Fibroblast of skin of scalp (primary cell): ENCODE data around the gene CNTN1.

Experiments
- DNase-seq: peaks from one replicate; pipeline ENCODE4 v3.0.0-alpha.2; 2013

Gene CNTN1

DNA sequence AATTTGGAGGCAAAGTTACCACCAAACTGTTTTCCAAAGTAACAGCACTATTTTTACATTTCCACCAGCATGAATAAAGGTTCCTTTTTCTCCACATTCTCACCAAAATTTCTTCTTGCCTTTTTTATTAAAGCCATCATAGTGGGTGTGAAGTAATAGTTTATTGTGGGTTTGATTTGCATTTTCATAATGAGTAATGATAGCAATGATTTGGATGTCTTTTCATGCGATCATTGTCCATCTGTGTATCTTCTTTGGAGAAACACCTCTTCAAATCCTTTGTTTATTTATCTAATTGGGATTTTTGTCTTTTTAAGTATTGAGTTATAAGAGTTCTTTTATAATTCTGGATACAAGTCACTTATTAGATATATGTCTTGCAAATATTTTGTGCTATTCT lies 172.7 kb downstream of the CNTN1 start:
- DNase-seq: no peak

DNA sequence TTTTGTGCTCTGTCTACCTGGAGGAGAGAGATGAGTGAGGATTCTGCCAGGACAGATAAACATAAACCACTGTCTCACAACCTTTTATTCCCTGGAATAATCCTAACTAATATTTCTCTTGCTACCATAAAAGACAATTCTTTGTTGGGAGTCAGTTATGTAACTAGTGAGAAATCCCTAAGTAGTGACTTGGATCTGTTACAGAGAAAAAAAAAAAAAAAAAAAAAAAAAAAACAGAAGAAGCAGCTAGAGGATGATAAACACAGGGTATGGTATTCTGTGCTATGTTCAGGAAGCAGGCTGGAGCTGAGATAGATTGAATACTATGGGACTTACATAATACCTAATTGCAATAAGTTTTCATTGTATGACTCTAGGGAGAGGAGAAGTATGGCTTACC lies 178.7 kb downstream of the CNTN1 start:
- no peak for DNase-seq

DNA sequence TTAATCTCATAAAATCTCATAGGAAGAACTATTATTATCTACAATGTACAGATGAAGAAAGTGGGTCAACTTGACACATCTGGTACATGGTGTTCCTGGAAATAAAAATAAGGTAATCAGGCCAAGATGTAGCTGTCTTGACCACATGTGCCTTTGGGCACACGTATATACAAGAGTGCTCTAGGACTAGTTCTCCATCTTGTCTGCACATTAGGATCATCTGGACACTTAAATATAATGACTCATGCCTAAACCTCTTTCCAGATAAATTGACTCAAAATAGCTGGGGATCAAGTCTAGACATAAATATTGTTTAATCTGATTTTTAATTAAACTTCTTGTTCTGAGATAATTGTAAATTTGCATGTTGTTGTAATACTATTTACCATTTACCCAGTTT lies 182.6 kb downstream of the CNTN1 start:
- no peak for DNase-seq

DNA sequence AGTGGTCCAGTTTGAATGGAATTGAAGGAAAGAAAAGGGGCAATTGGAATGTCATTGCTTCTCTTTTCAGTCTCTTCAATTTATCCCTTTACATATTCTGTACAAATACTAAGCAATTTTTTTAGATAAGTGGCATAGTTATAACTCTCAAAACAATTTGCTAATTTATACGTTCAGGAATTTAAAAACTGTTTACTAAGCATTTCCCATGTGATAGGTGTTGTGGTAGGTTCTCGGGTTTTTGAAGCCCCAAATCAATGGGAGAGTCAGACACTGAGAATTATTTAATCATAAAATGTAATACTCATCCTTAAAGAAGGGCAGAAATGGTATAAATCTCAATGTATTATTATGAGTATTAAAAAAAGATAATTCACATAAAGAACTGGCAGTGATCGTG lies 197.1 kb downstream of the CNTN1 start:
- no peak for DNase-seq

DNA sequence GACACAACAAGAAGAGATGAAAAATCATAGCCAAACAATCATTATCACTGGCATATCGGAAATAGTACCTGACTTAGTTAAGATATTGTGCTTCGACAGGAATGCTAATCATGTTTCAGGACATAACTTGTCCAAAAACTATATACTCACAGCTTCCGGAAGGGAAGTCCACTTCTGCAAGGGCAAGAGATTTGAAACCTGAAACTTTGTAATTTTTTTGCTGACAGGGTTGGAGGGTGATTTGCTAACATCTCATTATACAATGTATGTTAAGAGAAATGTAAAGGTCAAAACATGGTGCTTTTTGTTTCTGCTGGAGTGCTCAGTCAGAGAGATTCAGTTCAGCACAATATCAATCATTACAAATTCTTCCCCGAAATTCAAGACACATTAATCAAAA lies 200.3 kb downstream of the CNTN1 start:
- no peak for DNase-seq

DNA sequence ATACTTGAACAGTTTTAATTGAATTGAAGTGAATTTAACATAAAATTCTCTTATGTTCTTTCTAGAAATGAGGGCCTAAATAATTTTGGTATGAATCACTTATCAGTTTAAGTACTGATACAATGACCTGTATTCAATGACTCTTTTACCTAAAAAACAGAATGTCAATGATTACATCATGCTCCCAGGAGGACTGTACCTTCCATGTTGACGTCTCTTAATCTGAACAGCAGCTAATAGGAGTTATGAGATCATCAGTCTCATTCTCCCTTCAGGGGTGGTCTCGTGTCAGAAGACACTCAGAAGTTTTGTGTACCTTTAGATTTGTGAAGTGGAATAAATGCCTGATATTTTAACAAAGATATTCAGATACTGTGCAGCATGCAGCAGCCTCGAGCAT lies 206.3 kb downstream of the CNTN1 start:
- no peak for DNase-seq

DNA sequence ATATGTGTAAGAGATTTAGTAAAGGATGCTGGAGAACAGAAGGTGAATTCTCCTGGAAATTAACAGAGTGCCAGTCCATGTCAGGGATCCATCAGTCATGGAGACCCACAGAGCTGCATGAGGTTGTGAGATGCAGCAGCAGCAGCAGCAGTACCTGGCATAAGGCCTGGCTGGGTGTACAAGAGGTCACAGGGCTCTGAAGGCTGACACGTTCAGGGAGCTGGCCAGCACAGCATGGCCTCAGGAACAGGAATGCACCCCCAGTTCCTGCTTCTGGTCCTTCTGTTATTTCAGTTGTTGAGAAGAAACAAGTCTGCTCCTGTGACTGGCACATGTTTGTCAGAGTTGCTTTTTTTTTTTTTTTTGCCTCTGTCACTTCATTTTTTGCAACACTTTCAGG lies 210.8 kb downstream of the CNTN1 start:
- DNase-seq: no peak

DNA sequence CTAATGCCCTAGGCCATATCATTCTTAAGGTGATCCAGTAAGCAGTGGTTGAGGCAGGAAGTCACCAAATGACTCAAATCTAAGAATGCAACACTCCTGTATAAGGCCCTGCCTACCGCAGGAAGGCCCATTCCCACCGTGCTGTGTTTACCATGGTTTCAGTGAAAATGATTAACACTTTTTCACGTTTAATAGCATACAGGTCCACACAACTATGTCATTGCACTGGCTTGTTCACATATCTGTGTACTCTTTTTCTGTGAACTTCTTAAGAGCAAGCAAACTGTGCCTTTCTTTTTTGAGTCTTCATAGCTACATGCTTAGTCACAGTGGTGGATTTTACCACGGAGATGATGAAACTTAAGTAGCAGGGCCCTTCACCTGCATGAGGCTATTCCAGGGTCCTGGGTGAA lies 214.9 kb downstream of the CNTN1 start:
- DNase-seq: no peak

DNA sequence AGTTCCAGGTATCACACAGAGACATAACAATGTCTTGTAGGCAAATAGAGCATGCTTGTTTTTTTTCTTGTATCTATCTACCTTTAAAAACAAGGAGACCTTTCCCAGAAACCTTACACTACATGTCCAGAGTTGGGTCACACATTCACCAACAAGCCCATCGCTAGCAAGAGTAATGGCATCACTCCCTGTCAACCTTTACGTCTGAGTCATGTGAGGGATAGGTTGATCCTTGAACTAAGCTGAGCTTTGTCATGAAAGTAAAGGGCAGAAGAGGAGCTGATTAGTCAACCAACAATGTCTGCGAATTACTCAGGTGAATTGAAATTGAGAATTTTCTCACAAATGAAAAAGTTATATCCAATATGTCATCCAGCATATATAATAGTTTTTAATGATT lies 219.4 kb downstream of the CNTN1 start:
- no peak for DNase-seq

DNA sequence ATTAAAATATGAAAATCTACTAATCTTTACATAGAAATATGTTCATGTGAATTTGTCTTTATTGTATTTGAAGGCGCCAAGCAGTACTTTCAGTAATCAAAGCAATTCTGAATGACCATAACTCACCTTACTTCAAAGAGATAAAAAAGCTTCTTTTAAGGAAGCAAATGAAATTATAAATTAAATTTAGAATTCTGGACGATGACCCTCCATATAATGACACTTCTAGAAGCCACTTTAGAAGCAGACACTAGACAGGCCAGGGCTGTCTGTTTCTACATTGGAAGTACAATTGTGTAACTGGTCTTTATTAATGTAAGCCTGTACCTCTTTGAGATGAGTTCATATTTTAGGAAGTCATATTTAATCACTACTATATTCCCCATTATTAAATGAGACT lies 222.9 kb downstream of the CNTN1 start:
- no peak for DNase-seq

DNA sequence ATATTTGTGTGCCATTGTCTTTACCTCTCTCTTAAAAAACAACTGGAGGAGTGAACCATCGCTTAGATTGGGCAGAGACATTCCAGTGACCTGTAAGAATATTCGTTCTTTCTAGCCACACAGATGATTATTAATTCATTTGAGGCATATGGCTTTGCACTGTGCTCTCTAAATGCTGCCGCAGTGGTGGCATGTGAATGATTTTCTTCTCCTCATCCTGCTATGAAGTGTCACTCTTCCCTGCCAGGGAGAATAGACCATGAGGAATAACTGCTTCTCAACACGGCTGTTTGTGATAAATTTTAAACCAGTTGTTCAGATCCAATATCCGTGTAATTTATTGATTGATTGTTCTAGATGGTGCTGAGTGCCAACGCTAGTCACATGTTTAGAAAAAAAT lies 225.3 kb downstream of the CNTN1 start:
- no peak for DNase-seq

DNA sequence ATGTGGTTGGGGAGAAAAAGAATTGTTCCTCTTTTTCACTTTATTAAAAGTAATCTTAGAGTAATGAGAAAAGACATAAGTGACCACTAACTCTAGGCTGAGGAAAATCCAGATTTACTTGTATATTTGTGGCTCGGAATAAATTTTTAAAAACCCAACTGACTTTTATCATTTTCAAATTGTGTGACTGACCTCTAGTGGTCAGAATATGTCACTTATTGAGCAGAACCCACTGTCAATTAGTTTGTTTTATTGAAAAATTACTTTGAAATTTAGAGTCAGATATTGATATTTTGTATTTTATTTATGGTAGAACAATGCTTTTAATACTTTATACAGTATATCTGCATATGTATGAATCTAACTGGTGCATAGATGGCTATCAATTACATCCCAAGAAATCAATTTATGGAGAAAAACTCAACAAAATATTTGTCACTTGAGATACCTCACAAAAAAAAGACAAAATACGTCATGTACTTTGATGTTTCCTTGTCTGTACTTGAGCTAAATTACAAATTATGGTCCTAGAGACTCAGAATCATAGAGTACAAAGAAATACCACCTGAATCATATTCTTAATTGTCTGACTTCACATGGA lies 229.4 kb downstream of the CNTN1 start:
- DNase-seq: peak; percentile 21

DNA sequence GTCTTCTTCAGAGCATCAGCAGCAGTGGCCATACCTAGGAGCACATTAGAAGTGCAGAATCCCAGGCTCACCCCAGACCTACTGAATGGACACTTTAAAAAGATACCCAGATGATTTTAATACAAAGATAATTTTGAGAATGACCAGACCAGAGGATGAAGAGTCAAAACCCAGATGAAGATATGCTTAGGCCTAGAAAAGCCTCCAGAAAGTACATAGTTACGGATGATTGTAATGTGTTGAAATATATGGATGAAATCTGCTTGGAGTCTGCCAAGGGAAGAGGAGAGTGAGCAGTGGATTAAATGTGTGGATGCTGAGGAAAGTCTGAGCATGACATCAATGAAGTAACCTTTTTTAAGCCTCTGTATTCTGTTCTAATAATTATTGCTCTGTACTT lies 245.7 kb downstream of the CNTN1 start:
- DNase-seq: no peak

DNA sequence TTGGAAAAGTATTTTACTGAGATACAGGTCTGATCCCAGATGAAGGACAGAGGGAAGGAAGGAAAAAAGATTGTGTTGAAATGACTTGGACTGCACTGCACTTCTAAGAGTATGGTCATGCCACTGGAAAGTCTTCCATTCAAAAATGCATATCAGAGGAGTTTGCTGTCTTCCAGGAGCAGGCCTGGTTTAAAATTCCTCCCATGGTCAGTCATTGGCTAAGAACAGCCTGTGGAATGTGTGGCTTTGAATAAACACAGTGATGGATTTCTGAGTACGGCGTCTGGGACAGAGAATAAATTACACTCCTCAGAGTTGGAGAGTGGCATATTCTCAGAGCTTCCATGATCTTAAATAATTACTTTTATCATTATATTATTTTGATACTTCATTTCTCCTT lies 250.1 kb downstream of the CNTN1 start:
- DNase-seq: peak; percentile 67

DNA sequence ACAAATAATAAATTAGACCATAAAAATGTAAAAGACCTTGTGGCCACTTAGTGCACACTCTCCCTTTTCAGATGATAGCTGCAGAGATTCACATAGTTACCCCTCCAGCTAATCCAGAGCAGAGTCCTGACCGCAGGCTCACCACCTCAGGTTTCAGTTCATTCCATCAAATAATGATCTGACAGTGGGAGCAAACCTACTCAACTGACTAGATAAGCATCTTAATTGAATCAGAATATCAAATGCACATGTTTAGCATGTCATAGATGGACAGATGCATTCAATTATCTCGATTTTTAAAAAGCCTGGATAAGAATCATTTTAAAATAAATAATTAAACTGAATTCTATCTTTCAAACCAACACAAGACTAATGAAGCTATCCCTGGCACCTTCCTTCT lies 253.5 kb downstream of the CNTN1 start:
- no peak for DNase-seq

DNA sequence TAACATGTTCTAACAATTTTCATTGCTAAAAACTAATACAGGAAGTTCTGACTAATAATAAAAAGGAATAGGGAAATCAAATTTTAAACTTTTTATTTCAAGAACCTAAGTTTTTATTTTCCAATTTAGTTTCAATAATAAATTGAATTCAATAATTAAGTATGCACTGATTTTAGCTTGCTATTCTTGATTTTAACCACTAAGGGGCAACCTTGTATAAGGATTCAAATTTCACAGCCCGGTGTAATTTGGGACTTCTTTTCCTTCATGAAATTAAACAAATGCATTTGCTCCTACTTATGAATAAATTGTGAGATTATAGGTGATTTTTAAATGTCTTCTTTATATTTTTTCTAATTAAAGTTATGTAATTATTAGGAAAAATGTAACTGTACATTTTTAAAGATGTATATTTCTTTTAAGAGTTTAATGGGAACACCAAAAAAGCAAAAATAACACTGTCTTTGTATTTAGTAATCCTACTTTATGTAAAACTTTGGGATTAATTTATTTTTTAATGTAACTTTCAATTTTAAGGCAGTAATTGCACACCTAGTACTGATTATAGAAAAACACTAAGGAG lies 254.5 kb downstream of the CNTN1 start:
- peak; percentile 47 for DNase-seq

DNA sequence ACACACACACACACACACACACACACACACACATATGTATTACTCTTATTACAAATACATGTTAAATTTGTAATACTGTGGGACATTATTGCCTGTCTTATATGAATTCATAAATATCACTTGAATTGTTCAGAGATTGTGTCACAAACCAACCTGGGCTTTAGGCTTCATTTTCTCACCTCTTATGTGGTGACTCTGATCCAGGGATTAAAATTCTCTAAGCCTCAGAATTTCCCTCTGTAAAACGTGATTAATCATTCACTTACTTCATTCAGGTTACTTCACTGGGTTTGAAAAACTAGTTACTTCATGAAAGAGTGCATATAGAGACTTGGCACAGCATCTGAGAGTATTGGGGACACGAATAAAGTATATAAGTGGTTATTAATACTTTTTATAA lies 255.6 kb downstream of the CNTN1 start:
- peak; percentile 4 for DNase-seq

DNA sequence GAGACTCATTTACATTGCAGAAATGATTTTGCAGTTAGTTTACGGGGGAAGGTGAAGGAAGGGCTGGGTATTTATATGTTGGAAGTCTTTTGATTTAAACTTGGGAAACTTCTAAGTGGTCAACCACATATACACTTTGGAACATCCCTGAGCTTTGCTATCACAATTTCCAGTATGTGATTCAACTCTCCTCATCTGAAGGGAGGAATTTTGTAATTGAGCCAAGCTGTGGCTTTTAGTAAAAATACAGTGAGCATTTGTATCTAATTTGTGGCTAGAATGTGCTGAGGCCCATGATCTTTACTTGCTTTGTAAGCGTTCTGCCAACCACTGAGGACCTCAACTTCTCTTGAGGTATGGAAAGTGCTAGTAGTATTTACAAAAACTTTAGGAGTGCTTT lies 260.8 kb downstream of the CNTN1 start:
- peak; percentile 73 for DNase-seq

DNA sequence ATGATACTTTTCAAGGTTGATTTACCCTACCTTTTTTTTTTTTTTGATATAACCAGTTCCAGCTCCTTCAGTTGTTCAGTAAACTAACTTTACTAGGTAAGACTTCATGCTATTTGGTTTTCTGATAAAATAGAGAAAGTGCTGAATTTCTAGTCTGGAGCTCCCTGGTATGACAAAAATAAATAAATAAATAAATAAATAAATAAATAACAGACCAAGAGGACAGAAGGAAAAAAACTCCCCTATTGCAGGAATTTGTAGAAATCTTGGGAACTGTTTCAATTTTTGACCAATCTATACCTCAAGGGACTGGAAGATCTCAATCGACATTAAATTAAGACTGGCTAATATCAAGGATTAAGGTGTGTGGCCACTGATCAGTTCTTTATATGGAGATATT lies 265.2 kb downstream of the CNTN1 start:
- no peak for DNase-seq

DNA sequence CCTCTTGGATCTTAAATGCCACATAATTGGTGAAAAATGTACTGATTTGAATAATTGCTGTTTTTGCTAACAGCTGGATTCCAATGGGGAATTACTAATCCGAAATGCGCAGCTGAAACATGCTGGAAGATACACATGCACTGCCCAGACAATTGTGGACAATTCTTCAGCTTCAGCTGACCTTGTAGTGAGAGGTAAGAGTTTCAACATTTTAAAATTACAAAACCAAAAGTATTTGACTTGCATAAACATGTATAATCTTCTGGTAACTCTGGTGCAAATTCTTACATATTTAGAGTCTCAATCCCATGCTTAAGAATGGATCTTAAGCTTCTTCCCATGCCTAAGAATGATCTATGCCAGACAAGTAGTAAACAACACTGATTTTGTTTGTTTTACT lies 266.8 kb downstream of the CNTN1 start:
- peak; percentile 83 for DNase-seq

DNA sequence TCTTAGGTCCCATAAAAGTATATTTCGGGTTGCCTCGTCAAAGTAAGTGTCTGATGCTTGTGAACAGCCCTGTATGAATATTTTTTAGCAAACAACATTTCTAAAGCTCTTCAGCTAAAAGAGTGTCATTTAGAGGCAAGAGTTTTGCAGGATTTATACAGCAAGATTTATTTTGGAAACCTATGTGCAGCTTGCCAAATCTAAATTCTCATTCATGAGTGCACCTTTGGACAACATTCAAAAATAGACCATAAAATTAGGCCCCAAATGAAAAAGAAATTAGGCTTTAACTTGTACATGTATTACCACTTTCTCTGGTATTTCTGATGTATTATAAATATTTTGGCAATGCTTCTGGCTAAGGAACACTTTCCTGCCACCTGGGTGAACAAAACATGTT lies 271.5 kb downstream of the CNTN1 start:
- DNase-seq: no peak

DNA sequence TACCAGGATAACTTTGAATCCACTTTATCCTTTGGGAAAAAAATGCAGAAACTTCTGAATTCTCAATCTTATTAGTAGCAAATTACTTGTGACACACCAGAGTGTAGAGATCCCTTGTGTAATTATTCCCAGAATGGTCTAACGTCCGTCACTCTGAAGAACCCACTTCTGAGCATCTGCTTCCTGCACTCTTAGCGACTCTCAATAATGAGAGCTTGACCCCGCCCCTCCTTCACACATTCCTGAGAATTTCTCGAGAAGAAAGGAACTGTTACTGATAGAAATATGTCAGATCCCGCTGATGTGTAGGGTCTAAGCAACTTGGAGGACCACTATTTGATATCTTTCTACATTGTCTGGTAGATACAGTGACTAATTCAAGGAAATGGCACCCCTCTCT lies 277.6 kb downstream of the CNTN1 start:
- no peak for DNase-seq

DNA sequence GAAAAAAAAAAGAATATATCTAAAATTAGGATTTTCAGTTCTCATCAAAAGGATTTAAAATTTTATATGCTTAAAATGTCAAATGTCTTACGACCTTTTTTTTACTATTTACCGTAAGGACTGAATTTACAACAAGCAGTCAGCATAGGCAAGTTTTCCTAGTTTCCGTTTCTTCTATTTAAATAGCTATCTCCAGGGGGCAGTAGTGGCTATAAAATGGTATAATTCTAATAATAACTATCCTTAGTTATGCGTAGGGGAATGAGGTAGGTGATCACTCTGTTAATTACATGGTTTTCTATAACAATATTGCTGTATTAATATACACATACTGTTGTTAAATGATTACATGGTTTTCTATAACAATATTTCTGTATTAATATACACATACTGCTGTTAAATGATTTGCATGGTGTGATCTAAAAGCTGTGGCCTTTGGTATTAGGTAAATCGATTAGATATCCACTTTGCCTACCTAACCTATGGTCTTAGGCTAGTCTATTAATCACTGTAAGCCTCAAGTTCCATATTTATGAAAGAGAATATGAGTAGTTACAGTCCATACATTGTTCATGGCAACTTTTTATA lies 278.2 kb downstream of the CNTN1 start:
- DNase-seq: no peak

DNA sequence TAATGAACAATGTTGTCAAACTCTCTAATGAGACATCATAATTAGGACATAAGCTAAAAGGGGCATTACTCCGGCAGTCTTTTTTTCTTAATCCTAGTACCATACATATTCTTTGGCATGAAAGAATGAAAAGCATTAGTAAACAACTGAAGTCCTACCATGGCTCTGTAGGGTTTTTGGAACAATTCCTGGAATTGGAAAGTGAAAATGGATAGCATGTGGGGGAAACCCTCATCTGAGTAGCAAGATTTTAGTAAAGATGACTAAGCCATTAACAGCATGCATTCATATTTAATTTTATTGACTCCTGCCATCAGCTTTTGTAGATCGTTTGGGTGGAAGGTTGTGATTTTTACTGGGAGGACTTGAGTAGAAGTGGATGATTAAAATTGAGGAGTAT lies 279.7 kb downstream of the CNTN1 start:
- DNase-seq: peak; percentile 89

DNA sequence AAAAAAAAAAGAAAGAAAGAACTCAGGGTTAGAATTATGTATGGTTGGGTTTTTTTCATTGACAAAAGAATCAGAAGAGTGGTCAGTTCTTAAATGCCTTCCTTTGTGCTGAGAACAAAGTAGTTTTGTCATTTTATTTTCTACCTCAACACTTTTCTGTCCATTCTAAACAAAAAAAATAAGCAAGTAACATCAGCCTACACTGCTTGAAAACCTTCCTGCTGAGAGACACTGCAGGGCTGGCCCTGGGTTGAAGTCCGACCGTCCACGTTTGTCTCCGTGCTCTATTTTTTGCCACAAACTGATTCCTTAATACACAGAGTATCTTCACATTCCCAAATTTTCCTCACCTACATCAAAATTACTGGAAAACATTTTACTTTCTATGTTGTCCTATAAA lies 284.3 kb downstream of the CNTN1 start:
- DNase-seq: no peak
